GM12878 (cell line): ENCODE results near the gene CYB5RL. TPM values are rescaled to one million over a fixed set of nuclear protein-coding genes. Genes with fewer than 3 reads are reported as not detected.

Experiments used
- ATAC-seq: fragments of 200-7000 bp; cut with Tn5 transposase; 3 replicates; pipeline ENCODE4 v1.9.1; 2020; ENCODE audit warnings: mild to moderate bottlenecking, moderate library complexity
- BruUV-seq: library from RNA; stranded (reverse); fragments of 400-500 nt; replicated peaks from 2 replicates; lab custom pipeline; 2021; lab: Mats Ljungman, UMichigan
- CTCF ChIA-PET: fragments of 300-600 bp; sonication (Branson Sonifier 250); formaldehyde crosslinking; extraction: SDS; loops from one replicate; lab custom pipeline; 2021; ENCODE audit warnings: inconsistent platforms; lab: Yijun Ruan, JAX
- POLR2A ChIA-PET: fragments of 350-600 bp; formaldehyde crosslinking; extraction: SDS; loops from one replicate; lab custom pipeline; 2021; ENCODE audit warnings: inconsistent platforms; lab: Charles Lee
- RAD21 ChIA-PET: fragments of 300-600 bp; sonication (Branson Sonifier 250); formaldehyde crosslinking; loops from one replicate; lab custom pipeline; 2023; ENCODE audit warnings: antibody characterized with exemption; ENCODE audit not compliant: unreplicated experiment; lab: Charles Lee
- SMC1A ChIA-PET: fragments of 300-600 bp; sonication (Branson Sonifier 250); formaldehyde crosslinking; loops from one replicate; lab custom pipeline; 2023; ENCODE audit not compliant: unreplicated experiment, uncharacterized antibody; lab: Charles Lee
- DNase-seq: peaks from one replicate; pipeline ENCODE4 v3.0.0-alpha.2; 2011; ENCODE audit warnings: low read depth, low spot score
- FAIRE-seq: peaks from 3 replicates; lab custom pipeline; 2011; peaks lifted over from hg19 to GRCh38; lab: Jason Lieb, UNC
- H2AFZ ChIP-seq: 2 replicates; pipeline ENCODE4 v1.6.0; 2011; ENCODE audit warnings: low read depth, low read length, control low read depth; ENCODE audit not compliant: control insufficient read depth
- H3K27ac ChIP-seq: 2 replicates; pipeline ENCODE4 v1.5.1; 2011; ENCODE audit warnings: control low read depth; ENCODE audit not compliant: control insufficient read depth, insufficient read depth
- H3K27me3 ChIP-seq, 2 experiments: replicated peaks in 1 of 2; 2 replicates each; pipeline versions ENCODE4 v1.6.0 to v1.6.1; 2011; ENCODE audit warnings: low read length in 1 of 2; ENCODE audit not compliant: control insufficient read depth in 2 of 2, insufficient read depth in 2 of 2
- H3K36me3 ChIP-seq, 2 experiments: 2 replicates each; pipeline ENCODE4 v1.5.1; 2011; ENCODE audit warnings: low read length in 1 of 2; ENCODE audit not compliant: control insufficient read depth in 2 of 2, insufficient read depth in 2 of 2
- H3K4me1 ChIP-seq: 2 replicates; pipeline ENCODE4 v1.6.1; 2011; ENCODE audit warnings: mild to moderate bottlenecking, low read length, moderate library complexity, mixed read lengths; ENCODE audit not compliant: control insufficient read depth, insufficient read depth
- H3K4me2 ChIP-seq: 2 replicates; pipeline ENCODE4 v1.6.0; 2011; ENCODE audit warnings: control low read depth; ENCODE audit not compliant: control insufficient read depth, insufficient read depth
- H3K4me3 ChIP-seq: fragments of 200-600 bp; sonication (generic); 2 replicates; pipeline ENCODE4 v1.5.1; 2016
- H3K79me2 ChIP-seq: 2 replicates; pipeline ENCODE4 v1.6.0; 2011; ENCODE audit warnings: low read length; ENCODE audit not compliant: control insufficient read depth, insufficient read depth
- H3K9ac ChIP-seq: 2 replicates; pipeline ENCODE4 v1.8.0; 2011; ENCODE audit warnings: low read length, control low read depth, mixed read lengths; ENCODE audit not compliant: control insufficient read depth, insufficient read depth
- H3K9me3 ChIP-seq: replicated peaks from 3 replicates; pipeline ENCODE4 v1.5.1; 2011; ENCODE audit warnings: mild to moderate bottlenecking, low read length; ENCODE audit not compliant: control insufficient read depth, insufficient read depth
- H4K20me1 ChIP-seq: 2 replicates; pipeline ENCODE4 v1.6.0; 2011; ENCODE audit not compliant: control insufficient read depth, insufficient read depth
- ATF7 ChIP-seq: fragments of 450-650 bp; IDR thresholded peaks from 2 replicates; pipeline ENCODE4 v1.6.1; 2016; ENCODE audit warnings: low read depth, mild to moderate bottlenecking
- CBFB ChIP-seq: IDR thresholded peaks from 2 replicates; pipeline ENCODE4 v1.6.1; 2016; ENCODE audit warnings: antibody characterized with exemption, low read depth
- DPF2 ChIP-seq: fragments of 450-650 bp; IDR thresholded peaks from 2 replicates; pipeline ENCODE4 v1.6.1; 2017; ENCODE audit warnings: mild to moderate bottlenecking
- FOXM1 ChIP-seq: IDR thresholded peaks from 2 replicates; pipeline ENCODE4 v1.6.1; 2012; ENCODE audit warnings: low read depth, mild to moderate bottlenecking, inconsistent platforms, low read length, moderate library complexity
- GATAD2B ChIP-seq: fragments of 450-650 bp; conservative IDR thresholded peaks from 2 replicates; pipeline ENCODE4 v1.6.1; 2017; ENCODE audit warnings: low read depth, mild to moderate bottlenecking, moderate library complexity
- IKZF2 ChIP-seq, 2 experiments: fragments of 450-650 bp; IDR thresholded peaks; 2 replicates each; pipeline ENCODE4 v1.6.1; 2017; ENCODE audit warnings: mild to moderate bottlenecking in 2 of 2, moderate library complexity in 2 of 2
- KAT2A ChIP-seq: conservative IDR thresholded peaks from 2 replicates; pipeline ENCODE4 v1.6.1; 2011; ENCODE audit warnings: low read depth, low read length; ENCODE audit not compliant: control insufficient read depth
- NFXL1 ChIP-seq: fragments of 450-650 bp; IDR thresholded peaks from 2 replicates; pipeline ENCODE4 v1.6.1; 2017; ENCODE audit warnings: antibody characterized with exemption, mild to moderate bottlenecking, borderline replicate concordance
- NR2C2 ChIP-seq: IDR thresholded peaks from 2 replicates; pipeline ENCODE4 v1.6.1; 2011; ENCODE audit warnings: borderline replicate concordance, low read depth; ENCODE audit not compliant: control insufficient read depth, insufficient read length
- RBBP5 ChIP-seq: fragments of 200-600 bp; sonication (generic); conservative IDR thresholded peaks from 2 replicates; pipeline ENCODE4 v1.6.1; 2016
- SMAD1 ChIP-seq: fragments of 450-650 bp; IDR thresholded peaks from 2 replicates; pipeline ENCODE4 v1.6.1; 2018; ENCODE audit warnings: mild to moderate bottlenecking, low read depth; ENCODE audit not compliant: partially characterized antibody
- STAT3 ChIP-seq: IDR thresholded peaks from 2 replicates; pipeline ENCODE4 v1.6.1; 2011; ENCODE audit warnings: low read depth, low read length, improper control_type of control experiment
- WRNIP1 ChIP-seq: IDR thresholded peaks from 2 replicates; pipeline ENCODE4 v1.6.1; 2011; ENCODE audit warnings: low read depth, low read length, improper control_type of control experiment, borderline replicate concordance
- WGBS: methylation state at CpG from one replicate; pipeline ENCODE4 v1.1.6; 2016; ENCODE audit warnings: low lambda C conversion rate; ENCODE audit not compliant: insufficient replicate concordance, insufficient coverage; ENCODE audit errors: missing lambda C conversion rate; 5-methylcytosine and 5-hydroxymethylcytosine counted together
- in situ Hi-C: fragments of 300-500 bp; cut with MboI; formaldehyde crosslinking; loops from 9 replicates; pipeline ENCODE4 v1.14.3; 2018; ENCODE audit warnings: mixed read lengths
- intact Hi-C: fragments of 100-400 bp; cut with micrococcal nuclease; formaldehyde crosslinking; loops from one replicate; pipeline ENCODE4 v1.14.2; 2022; ENCODE audit not compliant: unreplicated experiment
- polyA plus RNA-seq, 11 experiments: library from polyadenylated mRNA; depleted of rRNA in 4 of 11; unstranded in 6 of 11; stranded (reverse) in 5 of 11; fragments of >200 nt; fragmentation: Nextera tagmentation in 4 of 11; fragmentation: Illumina TruSeq in 1 of 11; extraction: Ambion mirVana in 4 of 11; extraction: Trizol in 1 of 11; gene quantifications; 1 replicate in 1 of 11; 2 replicates in 10 of 11; pipeline versions ENCODE4 v1.2.1 to v1.2.3, GENCODE V29; 2011 to 2016; ENCODE audit warnings: inconsistent platforms in 2 of 11, missing spikeins in 2 of 11, low read depth in 1 of 11
- total RNA-seq, 4 experiments: library from RNA; depleted of rRNA in 3 of 4; stranded (reverse); fragments of >200 nt in 3 of 4; fragmentation: Illumina TruSeq in 1 of 4; extraction: Trizol in 1 of 4; gene quantifications; 2 replicates each; pipeline versions ENCODE4 v1.2.1 to v1.2.3, GENCODE V29; 2013 to 2021

Gene CYB5RL
- total and polyA plus RNA-seq, 10 of the 15 experiments (the other 5 are each of a cell fraction or from before 2014, with no cell fraction given): 3.1 to 8.7 (median 7.2) TPM

GRCh38 chr1:54244655-54245054 is 44.8 kb upstream of the CYB5RL start:
- no peak overlapping the region for H3K4me3 ChIP-seq
- ChIA-PET POLR2A (no interaction called here), SMC1A (no interaction called here), CTCF (no interaction called here), RAD21 (no interaction called here)
- H3K4me2 ChIP-seq: no peak overlapping the region
- WGBS: 89% methylated on average over 7 of the region's 7 CpGs
- no peaks in the 10 kb centered on the region for H3K4me1 ChIP-seq
- ATAC-seq: no peak
- no peak overlapping the region for H3K9ac ChIP-seq
- no peaks in the 10 kb centered on the region for H3K9me3 ChIP-seq
- TF ChIP-seq CBFB: no peak
- no peak for TF ChIP-seq STAT3
- TF ChIP-seq WRNIP1: no peak
- TF ChIP-seq SMAD1: no peak
- no peak for TF ChIP-seq IKZF2 (IDR thresholded peaks at IDR 0.05)
- TF ChIP-seq ATF7: no peak
- no peak for TF ChIP-seq NR2C2
- TF ChIP-seq RBBP5: no peak
- TF ChIP-seq FOXM1: no peak
- no peak for TF ChIP-seq GATAD2B
- TF ChIP-seq KAT2A: no peak
- TF ChIP-seq DPF2: no peak
- no peak for TF ChIP-seq NFXL1
- intact Hi-C loops: no loop called here
- H3K27me3 ChIP-seq: no peaks in the 10 kb centered on the region
- H2AFZ ChIP-seq: no peak overlapping the region
- no peak for DNase-seq
- no peak for FAIRE-seq
- no TSS peak for BruUV-seq
- peaks cover 0 to 15% of the 10 kb centered on the region in 2 experiments; a peak in 3 of 4 replicates for H3K36me3 ChIP-seq
- H3K27ac ChIP-seq: no peak overlapping the region
- no peaks in the 10 kb centered on the region for H3K79me2 ChIP-seq
- H4K20me1 ChIP-seq: no peaks in the 10 kb centered on the region
- in situ Hi-C loops: no loop called here
